ENCODE data around the gene MMP24OS. TPM values are rescaled to one million over a fixed set of nuclear protein-coding genes. Genes with fewer than 3 reads are reported as not detected.
"Not testable (repeated sequence)": the region's sequence is repeated elsewhere in the genome, so short reads cannot be mapped to it uniquely, and the experiment has no call there.

Gene MMP24OS
- total RNA-seq = 100 to 1,000 TPM in 1 of 2 donors, 10 to 100 TPM in 1; 38.3 to 104 TPM

DNA sequence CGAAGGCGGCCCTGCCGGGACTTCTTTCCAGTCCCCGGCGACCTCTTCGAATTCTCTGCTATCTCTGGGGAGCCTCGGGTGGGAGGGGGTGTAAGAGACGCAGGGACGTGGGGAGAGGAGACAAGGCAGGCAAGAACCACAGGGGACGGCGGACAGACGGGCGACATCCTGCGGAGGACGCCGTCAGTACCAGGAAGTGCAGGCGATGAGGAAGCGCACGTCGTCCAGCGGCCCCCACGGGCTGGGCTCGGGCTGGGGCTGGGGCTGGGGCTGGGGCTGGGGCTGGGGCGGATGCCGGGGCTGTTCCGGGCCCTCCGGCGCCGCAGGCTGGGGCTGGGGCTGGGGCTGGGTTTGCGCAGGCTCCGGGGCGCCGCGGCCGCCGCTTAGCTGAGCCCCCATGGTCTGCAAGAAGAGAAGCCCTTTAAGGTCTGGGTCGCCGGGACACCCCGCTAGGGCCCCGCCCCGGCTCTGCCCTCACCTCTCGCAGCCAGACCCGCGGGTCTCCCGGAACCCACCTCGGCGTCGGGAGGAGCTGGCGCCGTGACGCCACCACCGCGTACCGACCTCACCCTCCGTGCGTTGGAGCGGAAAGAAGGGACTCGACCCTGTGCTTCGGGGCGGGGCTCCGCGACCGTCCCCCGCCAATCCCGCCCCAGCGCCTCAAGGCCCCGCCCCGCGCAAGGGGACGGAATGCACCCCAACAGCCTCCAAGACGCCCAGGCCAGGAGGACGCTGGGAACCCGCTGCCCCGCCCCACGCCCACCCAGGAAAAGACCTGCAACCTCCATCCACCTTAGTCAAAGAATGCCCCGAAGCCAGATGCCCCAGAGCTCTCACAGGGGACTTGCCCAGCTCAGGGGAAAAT is at the start of gene MMP24OS:
Gene MMP24OS (minus strand): TSS at position 592 of the 865 bp plus-strand sequence. CDS start 193 bp downstream, at position 399.
- Mint-ChIP-seq H3K4me1 (peaks cover 4% of the 10 kb centered on the region), H3K27me3 (no peaks in the 10 kb centered on the region), H3K36me3 (ENCODE audit: low read depth) (peaks cover 74% of the 10 kb centered on the region), H3K4me3 (peak within 1 kb of the TSS; percentile 99), H3K9me3 (no peaks in the 10 kb centered on the region), H3K27ac (peak within 1 kb of the TSS; percentile 100)
- peak; percentile 96 for ATAC-seq (replicated peaks)

DNA sequence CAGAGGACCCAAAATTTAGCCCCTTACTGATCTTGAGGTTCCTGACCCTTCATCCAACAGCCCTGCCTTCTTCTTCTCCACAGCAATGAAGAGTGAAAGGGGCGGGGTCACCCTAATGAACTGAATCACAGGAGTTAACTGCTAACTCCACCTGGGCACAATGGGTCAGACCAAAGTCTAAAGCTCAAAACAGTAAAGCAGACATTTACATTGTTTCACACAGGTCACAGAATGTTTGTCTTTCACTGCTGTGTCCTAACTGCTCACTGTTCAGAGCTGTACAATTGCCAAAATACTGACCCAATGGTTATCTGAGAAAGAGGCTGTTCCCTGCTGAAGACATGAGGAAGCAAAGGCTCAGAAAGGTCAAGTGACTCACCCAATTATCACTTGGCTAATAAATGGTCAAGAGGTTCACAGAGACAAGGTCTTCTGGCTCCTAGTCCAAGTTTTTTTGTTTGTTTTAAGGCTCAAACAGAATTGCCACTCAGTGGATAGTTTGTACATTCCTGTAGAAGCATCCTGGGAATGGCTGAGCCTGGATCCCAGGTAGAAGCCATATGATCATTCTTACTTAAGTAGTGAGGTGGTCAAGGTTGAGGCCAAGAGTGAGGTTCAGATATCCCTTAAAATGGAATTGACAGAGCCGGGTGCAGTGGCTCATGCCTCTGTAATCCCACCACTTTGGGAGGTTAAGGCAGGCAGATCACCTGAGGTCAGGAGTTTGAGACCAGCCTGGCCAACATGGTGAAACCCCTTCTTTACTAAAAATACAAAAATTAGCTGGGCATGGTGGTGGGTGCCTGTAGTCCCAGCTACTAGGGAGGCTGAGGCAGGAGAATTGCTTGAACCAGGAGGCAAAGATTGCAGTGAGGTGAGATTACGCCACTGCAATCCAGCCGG is 49.4 kb upstream of the MMP24OS start:
- no peaks in the 10 kb centered on the region for H3K9me3 Mint-ChIP-seq
- H3K4me3 Mint-ChIP-seq = no peak overlapping the region
- H3K36me3 Mint-ChIP-seq (ENCODE audit: low read depth) = peaks cover 18% of the 10 kb centered on the region
- ATAC-seq (replicated peaks) = no peak
- H3K27me3 Mint-ChIP-seq = no peaks in the 10 kb centered on the region
- H3K27ac Mint-ChIP-seq = no peak overlapping the region
- H3K4me1 Mint-ChIP-seq = peaks cover 18% of the 10 kb centered on the region

DNA sequence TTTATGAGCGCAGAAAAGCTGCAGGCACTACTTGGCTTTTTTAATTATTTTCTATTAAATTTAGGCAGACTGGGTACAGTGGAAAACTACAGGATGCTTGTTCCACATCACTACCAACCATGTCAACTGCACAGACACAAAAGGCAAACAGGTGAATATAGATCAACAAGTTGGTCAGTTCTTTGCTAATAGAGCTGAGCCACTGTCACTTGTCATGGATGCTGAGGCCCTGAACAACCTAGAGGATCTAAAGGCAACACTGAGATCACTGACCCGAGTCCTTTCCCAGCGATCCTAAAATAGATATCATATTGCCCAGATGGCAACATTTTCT is 48.8 kb upstream of the MMP24OS start:
- ATAC-seq (replicated peaks) = no peak
- Mint-ChIP-seq H3K4me3 (no peak overlapping the region), H3K9me3 (no peaks in the 10 kb centered on the region), H3K27ac (no peak overlapping the region), H3K27me3 (no peaks in the 10 kb centered on the region), H3K4me1 (peaks cover 18% of the 10 kb centered on the region), H3K36me3 (ENCODE audit: low read depth) (peaks cover 18% of the 10 kb centered on the region)

DNA sequence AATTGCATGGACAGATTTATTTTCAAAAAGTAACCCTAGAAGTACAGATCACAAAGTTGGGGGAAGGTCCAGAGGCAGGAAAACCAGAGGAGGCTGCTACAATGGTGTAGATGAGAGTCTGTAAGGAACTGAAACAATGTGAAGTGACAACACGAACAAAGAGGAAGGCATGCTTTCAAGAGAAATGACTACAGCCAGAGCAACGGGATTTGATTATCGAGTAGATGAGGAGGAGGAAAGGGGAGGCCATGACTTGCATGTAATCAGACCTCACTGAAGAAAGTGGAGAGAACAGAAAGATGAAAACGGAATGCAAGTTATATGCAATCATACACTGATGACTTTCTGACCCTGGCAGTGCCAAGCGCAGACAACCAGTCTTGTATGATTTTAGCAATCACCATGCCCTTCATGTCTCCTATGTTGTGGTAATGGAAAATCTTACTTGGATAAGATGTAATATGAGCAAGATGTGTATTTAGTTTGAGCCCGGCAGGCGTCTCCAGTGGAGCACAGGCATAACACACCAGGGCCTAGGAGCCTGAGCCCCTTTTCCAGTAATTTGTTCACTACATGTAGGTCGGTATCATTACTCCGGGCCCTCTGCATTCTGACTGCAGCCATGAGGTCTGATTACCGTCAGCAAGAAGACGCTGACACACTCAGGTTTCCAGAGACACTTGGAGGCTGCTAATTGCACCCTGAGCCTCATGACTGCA is 48.3 kb upstream of the MMP24OS start:
- no peak for ATAC-seq (replicated peaks)
- Mint-ChIP-seq H3K4me1 (peaks cover 18% of the 10 kb centered on the region), H3K27ac (peak overlapping the region; percentile 8), H3K36me3 (ENCODE audit: low read depth) (peaks cover 18% of the 10 kb centered on the region), H3K9me3 (no peaks in the 10 kb centered on the region), H3K4me3 (no peak overlapping the region), H3K27me3 (no peaks in the 10 kb centered on the region)

DNA sequence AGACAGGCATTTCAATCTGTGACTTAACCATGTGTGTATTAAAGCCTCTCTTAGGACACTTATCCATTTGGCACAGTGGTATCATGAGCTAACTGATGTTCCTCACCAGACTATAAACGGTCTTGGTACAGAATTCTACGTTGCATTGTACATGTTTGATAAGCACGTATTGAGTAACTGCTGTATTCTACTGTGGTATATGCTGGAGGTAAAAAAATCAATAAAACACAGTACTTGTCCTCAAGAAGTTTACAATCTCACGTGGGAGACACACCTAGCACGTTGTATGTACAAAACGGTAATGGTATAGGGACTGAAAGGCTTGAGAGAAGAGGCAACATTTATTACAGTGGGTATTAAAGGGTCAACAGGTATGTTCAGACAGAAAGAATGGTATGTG is 47.5 kb upstream of the MMP24OS start:
- H3K4me3 Mint-ChIP-seq = no peak overlapping the region
- ATAC-seq (replicated peaks) = no peak
- H3K9me3 Mint-ChIP-seq = no peaks in the 10 kb centered on the region
- peak overlapping the region; percentile 8 for H3K27ac Mint-ChIP-seq
- peaks cover 18% of the 10 kb centered on the region for H3K4me1 Mint-ChIP-seq
- no peaks in the 10 kb centered on the region for H3K27me3 Mint-ChIP-seq
- H3K36me3 Mint-ChIP-seq (ENCODE audit: low read depth) = peaks cover 11% of the 10 kb centered on the region

DNA sequence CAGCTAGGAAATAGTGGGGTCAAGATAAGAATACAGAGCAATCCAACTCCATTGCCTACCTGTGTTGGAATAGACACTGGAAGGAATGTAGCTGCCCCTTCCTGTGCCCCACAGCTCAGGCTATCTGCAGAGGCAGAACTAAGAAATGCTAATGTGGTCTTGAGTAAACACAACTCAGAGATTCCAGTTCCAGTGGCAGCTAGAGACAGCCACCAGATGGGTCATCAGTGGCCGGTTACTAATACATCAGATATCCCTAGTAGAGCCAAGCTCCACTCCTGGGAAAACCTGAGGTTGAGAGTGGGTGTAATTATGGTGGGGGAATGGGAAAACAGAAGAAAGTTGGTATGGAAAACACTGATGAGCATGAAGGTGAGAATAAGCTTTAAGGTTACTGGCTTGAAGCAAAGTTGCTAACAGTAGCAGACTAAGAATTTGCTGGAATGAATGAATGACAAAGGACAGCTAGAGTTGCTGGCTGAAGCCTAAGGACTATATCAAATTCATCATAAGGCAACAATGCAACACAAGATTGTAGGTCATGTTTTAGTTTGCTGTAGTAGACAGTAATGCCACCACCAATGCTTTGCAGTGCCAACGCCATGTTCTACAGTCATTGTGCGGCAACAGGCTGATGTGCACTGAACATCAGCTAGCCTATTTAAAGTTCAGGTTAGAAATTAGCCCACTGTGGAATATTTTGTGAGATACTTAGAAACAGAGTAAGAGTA is 42.6 kb upstream of the MMP24OS start:
- Mint-ChIP-seq H3K4me1 (peaks cover 5% of the 10 kb centered on the region), H3K27ac (no peak overlapping the region), H3K27me3 (no peaks in the 10 kb centered on the region), H3K36me3 (ENCODE audit: low read depth) (peaks cover 11% of the 10 kb centered on the region), H3K4me3 (no peak overlapping the region), H3K9me3 (no peaks in the 10 kb centered on the region)
- no peak for ATAC-seq (replicated peaks)

DNA sequence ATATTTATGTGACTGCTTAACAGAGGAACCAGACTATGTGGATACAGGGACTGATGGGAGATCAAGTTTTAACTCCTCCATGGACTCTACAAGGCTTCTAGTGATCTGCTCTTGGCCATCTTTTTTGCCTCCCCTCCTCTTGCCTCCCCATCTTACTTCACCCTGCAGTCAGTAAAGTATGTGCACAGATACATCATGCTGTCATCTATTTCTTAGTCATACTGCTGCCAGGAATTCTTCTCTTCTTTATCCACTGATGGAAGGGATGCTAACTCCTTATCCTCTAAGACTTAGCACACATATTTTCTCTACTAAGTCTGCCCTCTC is 41.9 kb upstream of the MMP24OS start:
- ATAC-seq (replicated peaks) = no peak
- Mint-ChIP-seq H3K27me3 (no peaks in the 10 kb centered on the region), H3K36me3 (ENCODE audit: low read depth) (peaks cover 7% of the 10 kb centered on the region), H3K4me1 (peaks cover 13% of the 10 kb centered on the region), H3K9me3 (no peaks in the 10 kb centered on the region), H3K27ac (no peak overlapping the region), H3K4me3 (no peak overlapping the region)

DNA sequence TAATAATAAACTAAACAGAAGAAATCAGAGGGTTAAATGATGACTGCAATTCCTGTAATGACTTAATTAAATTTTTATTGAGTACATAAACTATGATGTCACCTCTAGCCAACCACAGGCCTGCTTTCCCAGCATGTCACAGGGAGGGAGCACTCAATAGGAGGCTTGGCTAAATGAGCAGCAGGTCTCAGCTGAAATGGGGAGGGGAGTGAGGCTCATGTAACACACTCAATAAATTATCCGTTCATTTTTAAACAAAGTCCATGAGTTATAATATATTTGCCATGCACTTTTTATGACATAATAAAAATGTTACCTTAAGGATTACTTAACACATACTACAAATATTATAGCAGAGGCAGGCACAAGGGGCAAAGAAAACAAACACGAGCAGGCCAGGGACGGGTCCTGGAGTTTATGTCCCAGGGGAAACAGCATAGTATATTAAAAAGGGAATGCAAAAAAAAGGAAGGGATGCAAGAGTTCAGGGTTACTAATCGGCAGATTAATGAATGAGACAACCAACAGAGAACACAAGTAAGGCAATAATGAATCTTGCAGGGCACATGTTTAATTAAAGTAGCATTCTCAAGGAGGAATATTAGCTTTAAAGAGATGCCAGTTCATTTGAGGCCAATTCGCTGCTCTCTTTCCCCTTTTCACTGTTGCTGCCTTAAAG is 41.4 kb upstream of the MMP24OS start:
- peaks cover 18% of the 10 kb centered on the region for H3K4me1 Mint-ChIP-seq

DNA sequence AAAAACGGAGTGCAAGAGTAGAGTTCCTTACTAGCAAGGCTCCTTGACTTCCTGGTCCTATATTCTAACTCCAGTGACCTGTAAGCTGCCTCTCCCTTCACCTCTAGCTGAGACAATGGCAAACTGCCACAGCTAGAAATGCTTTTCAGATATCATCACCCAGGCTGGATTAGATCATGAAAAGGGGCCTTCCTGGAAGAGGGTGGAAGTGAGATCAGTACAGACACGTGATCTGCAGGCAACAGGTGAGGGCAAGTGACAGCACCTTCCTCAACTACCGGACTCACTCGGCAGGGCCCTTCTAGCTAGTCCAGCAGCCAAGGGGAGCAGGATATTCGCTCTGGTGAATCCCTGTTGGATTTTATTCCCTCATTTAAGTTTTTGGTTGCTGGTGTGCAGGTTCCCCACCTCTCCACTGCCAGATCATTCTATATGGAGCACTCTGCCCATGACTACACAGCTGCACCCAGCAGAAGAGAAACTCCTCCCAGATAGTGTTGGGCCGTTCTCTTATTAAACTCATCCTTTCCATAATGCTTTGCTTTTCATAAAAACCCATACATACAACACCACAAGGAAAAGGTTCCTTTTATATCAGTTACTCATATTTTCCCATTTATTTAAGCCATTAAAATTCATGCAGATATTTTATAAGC is 40.7 kb upstream of the MMP24OS start:
- peak; percentile 37 for ATAC-seq (replicated peaks)
- no peak overlapping the region for H3K4me3 Mint-ChIP-seq
- H3K27me3 Mint-ChIP-seq = no peaks in the 10 kb centered on the region
- peaks cover 16% of the 10 kb centered on the region for H3K36me3 Mint-ChIP-seq (ENCODE audit: low read depth)
- H3K4me1 Mint-ChIP-seq = peaks cover 18% of the 10 kb centered on the region
- H3K9me3 Mint-ChIP-seq = no peaks in the 10 kb centered on the region
- peak overlapping the region; percentile 15 for H3K27ac Mint-ChIP-seq

More for the DNA sequence above, 41.4 kb upstream of the MMP24OS start:
- Mint-ChIP-seq H3K4me3 (no peak overlapping the region), H3K9me3 (no peaks in the 10 kb centered on the region), H3K36me3 (ENCODE audit: low read depth) (peaks cover 10% of the 10 kb centered on the region), H3K27me3 (no peaks in the 10 kb centered on the region), H3K27ac (peak overlapping the region; percentile 15)
- no peak for ATAC-seq (replicated peaks)

DNA sequence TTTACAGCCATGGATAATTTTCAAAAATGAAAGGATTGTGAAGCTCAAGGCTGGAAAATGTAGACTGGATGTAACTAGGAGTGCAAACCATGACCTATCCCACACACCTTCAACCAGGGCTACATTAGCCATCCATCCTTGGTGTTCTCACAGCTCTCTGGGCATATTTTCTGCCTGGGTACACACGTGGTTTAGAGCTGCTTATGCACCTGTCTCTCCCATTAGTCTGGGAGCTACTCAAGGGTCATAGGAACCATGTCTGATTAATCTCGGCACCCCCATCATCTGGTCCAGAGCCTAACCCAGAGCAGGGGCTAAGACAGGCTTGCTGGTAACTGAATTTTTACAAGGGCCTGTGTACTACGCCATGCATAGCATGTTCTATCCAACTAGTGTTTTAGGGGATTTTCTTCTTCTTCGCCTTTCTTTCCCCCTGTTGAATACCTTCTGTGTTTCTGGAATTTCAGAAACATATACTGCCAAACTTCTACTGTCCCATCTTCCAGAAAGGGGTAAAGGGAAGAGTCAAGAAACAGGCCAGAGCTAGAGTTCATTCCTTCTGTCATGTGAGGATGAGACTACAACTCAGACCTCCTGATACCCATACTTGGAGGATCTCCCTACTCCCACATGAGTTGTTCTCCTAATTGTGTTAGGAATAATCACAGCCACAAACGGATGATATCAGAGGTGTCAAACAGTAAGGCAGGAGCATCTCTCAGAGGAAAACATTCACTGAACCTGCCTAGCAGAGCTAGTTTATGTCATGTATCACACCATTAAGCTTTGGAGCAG is 39.7 kb upstream of the MMP24OS start:
- Mint-ChIP-seq H3K4me3 (no peak overlapping the region), H3K4me1 (peaks cover 16% of the 10 kb centered on the region), H3K9me3 (no peaks in the 10 kb centered on the region), H3K36me3 (ENCODE audit: low read depth) (peaks cover 14% of the 10 kb centered on the region), H3K27me3 (no peaks in the 10 kb centered on the region), H3K27ac (peak overlapping the region; percentile 15)
- ATAC-seq (replicated peaks) = no peak

DNA sequence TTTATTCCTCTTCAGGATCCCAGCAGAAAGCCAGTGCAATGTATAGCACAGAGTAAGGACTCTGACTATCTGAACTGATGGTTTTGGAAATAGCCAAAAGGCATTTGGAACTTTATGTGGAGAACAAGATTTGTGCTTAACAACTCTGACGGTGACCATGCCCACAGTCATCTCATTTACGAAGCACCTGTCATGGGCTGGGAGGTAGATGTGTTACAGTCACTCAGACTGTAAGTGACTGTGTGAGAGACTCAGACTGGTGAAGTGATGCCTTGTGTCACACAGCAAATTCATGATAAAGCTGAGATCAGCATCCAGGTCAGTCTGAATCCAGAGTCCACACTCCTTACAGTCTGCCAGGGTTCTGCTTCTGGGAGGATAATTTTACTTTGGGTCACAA is 38.2 kb upstream of the MMP24OS start:
- Mint-ChIP-seq H3K9me3 (no peaks in the 10 kb centered on the region), H3K27ac (peak overlapping the region; percentile 61), H3K4me1 (peaks cover 24% of the 10 kb centered on the region), H3K36me3 (ENCODE audit: low read depth) (peaks cover 21% of the 10 kb centered on the region), H3K4me3 (no peak overlapping the region), H3K27me3 (no peaks in the 10 kb centered on the region)
- ATAC-seq (replicated peaks) = no peak

DNA sequence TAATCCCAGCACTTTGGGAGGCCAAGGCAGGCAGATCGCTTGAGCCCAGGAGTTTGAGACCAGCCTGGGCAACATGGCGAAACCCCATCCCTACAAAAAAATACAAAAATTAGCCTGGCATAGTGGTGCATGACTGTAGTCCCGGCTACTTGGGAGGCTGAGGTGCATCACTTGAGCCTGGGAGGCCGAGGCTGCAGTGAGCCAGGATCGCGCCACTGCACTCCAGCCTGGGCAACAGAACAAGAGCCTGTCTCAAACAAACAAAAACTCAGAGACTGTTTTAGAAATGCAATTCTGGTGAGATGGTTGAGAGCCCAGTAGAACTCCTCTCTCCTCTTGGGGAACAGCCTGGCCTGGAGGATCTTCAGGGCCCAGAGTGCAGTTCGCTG is 37.7 kb upstream of the MMP24OS start:
- H3K27me3 Mint-ChIP-seq; H3K9me3 Mint-ChIP-seq; ATAC-seq (replicated peaks); H3K4me3 Mint-ChIP-seq: not testable (repeated sequence)
- Mint-ChIP-seq H3K4me1 (peaks cover 27% of the 10 kb centered on the region), H3K27ac (peak overlapping the region; percentile 61), H3K36me3 (ENCODE audit: low read depth) (peaks cover 21% of the 10 kb centered on the region)
